Stimulated activated CD4-positive, alpha-beta T cell treated with anti-CD3 and anti-CD28 coated beads, Interleukin-4, amount 100 ng/mL, for 1 hour (primary cell): Measurements from ENCODE around the gene RPS6KB1.
"Not testable (repeated sequence)": the region's sequence is repeated elsewhere in the genome, so short reads cannot be mapped to it uniquely, and the experiment has no call there.

Experiments
- DNase-seq: peaks from one replicate; pipeline ENCODE4 v3.0.0-alpha.2; 2020

RPS6KB1 gene

DNA sequence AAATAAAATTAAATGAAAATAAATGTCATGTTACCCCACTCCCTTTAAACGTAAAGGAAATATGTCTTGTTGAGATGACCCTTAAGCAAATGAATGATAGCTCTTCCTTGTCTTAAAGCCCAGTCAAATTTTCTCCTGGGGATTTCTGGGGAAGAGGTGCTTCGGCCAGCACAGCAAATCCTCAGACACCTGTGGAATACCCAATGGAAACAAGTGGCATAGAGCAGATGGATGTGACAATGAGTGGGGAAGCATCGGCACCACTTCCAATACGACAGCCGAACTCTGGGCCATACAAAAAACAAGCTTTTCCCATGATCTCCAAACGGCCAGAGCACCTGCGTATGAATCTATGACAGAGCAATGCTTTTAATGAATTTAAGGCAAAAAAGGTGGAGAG is 53.5 kb downstream of the RPS6KB1 start:
- DNase-seq: not testable (repeated sequence)

DNA sequence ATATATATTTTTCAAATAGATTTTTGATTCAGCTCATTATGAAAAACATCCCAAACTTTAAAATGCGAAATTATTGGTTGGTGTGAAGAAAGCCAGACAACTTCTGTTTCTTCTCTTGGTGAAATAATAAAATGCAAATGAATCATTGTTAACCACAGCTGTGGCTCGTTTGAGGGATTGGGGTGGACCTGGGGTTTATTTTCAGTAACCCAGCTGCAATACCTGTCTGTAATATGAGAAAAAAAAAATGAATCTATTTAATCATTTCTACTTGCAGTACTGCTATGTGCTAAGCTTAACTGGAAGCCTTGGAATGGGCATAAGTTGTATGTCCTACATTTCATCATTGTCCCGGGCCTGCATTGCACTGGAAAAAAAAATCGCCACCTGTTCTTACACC is 54.4 kb downstream of the RPS6KB1 start:
- not testable (repeated sequence) for DNase-seq

DNA sequence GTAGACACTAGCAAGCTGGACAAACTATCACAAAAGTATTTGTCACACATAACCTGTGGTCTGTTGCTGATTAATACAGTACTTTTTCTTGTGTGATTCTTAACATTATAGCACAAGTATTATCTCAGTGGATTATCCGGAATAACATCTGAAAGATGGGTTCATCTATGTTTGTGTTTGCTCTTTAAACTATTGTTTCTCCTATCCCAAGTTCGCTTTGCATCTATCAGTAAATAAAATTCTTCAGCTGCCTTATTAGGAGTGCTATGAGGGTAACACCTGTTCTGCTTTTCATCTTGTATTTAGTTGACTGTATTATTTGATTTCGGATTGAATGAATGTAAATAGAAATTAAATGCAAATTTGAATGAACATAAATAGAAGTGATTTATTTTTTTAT is 57.1 kb downstream of the RPS6KB1 start:
- DNase-seq: no peak

DNA sequence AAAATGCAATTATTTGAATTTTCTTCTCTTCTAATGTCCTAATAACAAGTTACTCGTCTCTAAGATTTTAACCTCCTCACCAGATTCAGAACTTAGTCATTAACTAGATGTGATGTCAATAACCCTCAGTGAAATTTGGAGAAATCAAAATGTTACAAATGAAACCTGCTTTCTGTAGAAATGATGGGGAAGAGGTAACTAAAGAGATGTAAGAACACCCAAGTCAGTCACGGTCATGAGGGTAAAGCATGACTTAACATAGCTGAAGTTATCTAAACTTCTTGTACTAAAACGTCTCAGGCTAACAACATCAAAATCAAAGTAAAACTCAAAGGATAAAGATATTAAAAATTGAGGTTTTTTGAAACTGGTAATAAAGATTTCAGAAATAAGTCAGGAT is 61.9 kb downstream of the RPS6KB1 start:
- DNase-seq: no peak

DNA sequence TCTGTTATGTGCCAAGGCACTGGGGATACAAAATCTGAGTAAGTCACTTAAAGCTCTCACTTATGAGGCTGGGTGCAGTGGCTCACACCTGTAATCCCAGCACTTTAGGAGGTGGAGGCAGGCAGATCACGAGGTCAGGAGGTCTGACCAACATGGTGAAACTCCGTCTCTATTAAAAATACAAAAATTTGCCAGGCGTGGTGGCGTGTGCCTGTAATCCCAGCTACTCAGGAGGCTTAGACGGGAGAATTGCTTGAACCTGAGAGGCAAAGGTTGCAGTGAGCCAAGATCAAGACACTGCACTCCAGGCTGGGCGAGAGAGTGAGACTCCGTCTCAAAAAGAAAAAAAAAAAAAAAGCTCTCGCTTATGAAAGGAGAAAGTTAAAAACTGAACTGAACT is 66.7 kb downstream of the RPS6KB1 start:
- not testable (repeated sequence) for DNase-seq

DNA sequence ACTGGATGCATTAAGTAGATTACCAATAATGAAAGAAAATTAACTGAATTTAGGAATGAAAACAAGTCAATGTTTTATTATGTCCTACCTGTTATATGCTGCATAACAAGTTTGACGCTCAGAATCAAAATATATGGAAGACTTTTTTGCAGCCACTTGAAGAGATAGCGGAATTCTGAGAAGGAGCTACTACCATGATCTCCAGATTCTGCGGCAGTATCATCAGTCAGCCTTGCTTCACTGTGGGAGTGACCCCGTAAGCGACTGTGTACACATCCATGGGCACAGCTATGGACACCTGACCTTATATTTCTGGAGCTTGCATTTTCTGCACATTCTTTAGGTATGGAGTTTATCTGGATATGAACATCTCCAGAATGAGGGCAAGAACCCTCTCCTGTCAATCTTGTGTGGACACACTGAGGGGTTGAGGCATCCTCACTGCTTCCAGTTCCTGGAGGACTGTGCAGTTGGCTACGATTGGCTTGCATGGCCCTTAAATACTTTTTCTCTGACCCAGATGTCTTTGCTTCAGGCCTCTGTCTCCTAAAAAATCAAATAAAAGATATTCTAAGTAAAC is 69.9 kb downstream of the RPS6KB1 start:
- no peak for DNase-seq

DNA sequence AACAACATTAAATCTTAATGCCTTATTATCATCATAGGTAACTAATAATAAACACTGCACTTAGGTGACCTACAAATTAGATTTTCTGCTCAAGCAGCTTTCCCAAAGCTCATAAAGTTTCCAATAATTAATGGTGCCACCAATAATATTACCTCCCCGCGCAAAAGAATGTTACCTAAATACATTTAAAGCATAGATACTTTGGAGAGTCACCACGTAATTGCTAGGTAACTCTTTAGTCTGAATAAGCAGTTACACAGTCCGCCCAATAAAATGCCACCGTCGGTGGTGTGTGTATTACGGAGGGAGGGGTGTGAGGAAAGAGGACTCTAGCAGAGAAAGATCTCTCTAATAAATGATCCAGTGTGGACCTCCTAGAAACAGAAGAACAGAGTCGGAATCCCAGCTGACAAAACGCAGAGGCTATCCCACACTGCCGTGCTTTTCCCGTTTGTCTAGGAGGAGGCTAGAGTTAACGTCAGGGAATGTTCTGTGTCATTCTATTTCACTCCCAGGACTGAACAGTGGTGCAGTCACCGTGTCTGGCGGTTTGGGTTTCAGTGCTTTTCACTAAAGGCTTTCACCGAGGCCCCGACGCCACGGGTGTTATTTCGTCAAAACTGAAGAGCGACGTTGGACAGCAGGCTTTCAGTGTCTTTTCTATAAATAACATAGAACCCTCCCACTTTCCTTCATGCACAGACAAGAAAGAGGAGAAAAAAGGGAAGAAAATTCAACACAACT is 71.0 kb downstream of the RPS6KB1 start:
- DNase-seq: peak; percentile 55

DNA sequence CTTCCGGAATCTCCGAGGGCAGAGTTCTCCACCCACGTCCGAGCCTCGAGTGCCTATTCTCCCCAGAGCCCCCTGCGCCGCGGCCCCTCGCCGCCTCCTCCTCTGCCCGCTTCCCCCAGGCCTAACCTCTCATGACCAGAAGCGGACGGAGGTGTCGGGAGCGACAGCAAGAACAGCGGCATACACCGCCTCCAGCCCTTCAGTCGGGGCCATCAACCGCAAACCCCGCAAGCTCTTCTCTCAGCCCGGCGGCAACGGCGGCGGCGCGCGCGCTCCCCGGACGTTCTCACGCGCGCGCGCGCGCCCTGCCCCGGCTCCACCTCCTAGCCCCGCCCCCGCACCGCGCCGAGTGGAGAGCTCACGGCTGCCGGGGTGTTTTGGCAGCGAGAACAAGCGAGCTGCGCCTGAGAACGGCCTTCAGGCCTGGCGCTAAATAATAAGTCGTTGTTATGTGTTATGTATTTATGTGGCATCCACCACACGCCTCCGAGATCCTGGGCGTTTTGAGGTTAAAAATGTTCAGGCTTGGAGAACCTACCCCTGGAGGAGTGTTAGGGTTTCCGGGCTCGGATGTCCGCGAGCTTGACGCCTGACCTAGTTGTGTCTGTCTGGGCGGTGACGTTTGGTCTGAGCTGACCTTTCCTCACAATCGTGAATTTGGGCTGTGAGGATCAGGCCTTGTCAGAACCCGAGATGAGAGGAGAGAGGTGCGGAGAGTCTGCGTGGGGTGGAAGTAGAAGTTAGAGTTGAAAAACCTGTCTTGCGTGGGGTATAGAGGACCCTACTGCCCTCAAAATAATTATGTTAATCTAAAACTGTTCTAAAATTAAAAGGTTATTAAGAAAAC is 71.8 kb downstream of the RPS6KB1 start, which contains the start of gene RNFT1:
TSS of gene RNFT1 (minus strand) at position 259 of the 847 bp plus-strand sequence. CDS start at position 182, 77 bp downstream.
- peak; percentile 97 for DNase-seq

DNA sequence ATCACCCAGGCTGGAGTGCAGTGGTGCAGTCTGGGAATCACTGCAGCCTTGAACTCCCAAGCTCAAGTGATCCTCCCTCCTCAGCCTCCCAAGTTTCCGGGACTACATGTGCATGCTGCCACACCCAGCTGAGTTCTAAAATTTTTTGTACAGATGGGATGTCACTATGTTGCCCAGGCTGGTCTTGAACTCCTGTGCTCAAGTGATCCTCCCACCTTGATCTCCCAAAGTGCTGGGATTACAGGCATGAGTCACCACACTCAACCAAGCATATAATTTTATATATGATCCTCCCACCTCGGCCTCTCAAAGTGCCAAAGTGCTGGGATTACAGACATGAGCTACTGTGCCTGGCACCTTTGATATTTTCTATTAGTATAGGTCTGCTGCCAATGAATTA is 78.8 kb downstream of the RPS6KB1 start:
- not testable (repeated sequence) for DNase-seq

DNA sequence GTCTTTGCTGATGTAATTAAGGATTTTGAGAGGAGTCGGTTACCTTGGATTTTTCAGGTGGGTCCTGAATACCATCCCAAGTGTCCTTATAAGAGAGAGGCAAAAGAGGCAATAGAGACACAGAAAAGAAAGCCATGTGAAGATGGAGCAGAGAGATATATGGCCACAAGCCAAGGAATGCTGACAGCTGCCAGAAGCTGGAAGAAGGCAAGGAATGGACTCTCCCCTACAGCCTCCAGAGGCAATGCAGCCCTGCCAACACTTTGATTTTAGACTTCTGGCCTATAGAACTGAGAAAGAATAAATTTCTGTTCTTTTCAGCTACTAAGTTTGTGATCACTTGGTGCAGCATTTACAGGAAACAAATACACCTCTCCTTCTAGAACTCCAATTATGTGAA is 79.9 kb downstream of the RPS6KB1 start:
- no peak for DNase-seq

DNA sequence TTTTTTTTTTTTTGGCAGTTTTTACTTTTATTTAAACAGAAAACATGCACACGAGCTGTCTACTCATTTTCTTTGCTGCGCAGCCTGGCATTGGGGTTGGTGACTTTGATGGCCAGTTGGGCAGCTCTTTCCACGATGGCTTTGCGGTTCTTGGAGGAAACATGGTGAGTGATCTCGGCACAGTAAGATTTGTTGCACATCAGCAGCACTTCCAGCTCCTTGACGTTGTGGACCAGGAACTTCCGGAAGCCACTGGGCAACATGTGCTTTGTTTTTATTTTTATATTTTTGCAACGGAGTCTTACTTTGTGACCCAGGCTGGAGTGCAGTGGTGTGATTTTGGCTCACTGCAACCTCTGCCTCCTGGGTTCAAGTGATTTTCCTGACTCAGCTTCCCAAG is 80.6 kb downstream of the RPS6KB1 start:
- not testable (repeated sequence) for DNase-seq

DNA sequence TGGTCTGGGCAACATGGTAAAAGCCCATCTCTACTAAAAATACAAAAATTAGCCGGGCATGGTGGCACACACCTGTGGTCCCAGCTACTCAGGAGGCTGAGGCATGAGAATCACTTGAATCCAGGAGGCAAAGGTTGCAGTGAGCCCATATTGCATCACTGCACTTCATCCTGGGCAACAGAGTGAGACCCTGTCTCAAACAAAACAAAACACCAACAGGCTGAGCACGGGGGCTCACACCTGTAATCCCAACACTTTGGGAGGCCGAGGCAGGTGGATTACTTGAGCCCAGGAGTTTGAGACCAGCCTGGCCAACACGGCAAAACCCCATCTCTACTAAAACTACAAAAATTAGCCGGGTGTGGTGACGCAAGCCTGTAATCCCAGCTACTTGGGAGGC is 82.2 kb downstream of the RPS6KB1 start:
- not testable (repeated sequence) for DNase-seq

DNA sequence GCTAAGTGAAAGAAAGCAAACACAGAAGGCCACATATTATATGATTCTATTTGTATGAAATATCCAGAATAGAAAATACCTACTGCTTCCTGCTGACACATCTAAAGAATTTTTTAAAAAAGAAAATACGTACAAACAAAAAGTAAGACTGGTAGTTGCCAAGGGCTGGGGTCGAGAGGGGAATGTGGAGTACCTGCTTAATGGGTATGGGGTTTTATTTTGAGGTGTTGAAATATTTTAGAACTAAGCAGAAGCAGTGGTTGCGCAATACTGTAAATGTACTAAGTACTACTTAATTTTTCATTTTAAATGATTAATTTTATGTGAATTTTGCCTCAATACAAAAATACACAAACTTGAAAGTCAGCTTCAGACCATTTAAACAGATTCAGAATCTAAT is 103.7 kb downstream of the RPS6KB1 start:
- not testable (repeated sequence) for DNase-seq
